IPS DF 6.9 (cell line): ENCODE data around the gene SLC6A7.
A peak's percentile ranks its signal among the peaks of the same experiment; 100 is the strongest.

Experiments
- DNase-seq: peaks from one replicate; pipeline ENCODE4 v3.0.0-alpha.2; 2013; ENCODE audit warnings: low read depth, low spot score
- H3K27ac ChIP-seq: one replicate; pipeline ENCODE4 v1.5.1; 2013; ENCODE audit warnings: low read length, control low read depth
- H3K27me3 ChIP-seq: 2 replicates; pipeline ENCODE4 v1.6.1; 2013; ENCODE audit warnings: mild to moderate bottlenecking, low read length; ENCODE audit not compliant: control insufficient read depth, insufficient read depth
- H3K36me3 ChIP-seq: 2 replicates; pipeline ENCODE4 v1.6.1; 2013; ENCODE audit warnings: low read length; ENCODE audit not compliant: control insufficient read depth, insufficient read depth
- H3K4me1 ChIP-seq: 2 replicates; pipeline ENCODE4 v1.6.1; 2013; ENCODE audit warnings: low read length; ENCODE audit not compliant: control insufficient read depth, insufficient read depth
- H3K4me3 ChIP-seq: 2 replicates; pipeline ENCODE4 v1.5.1; 2013; ENCODE audit warnings: mild to moderate bottlenecking, low read length
- H3K9me3 ChIP-seq: 2 replicates; pipeline ENCODE4 v1.6.1; 2013; ENCODE audit warnings: low read length, inconsistent platforms; ENCODE audit not compliant: control insufficient read depth, insufficient read depth
- WGBS: extraction: QIAGEN DNeasy Blood & Tissue Kit; methylation state at CpG from one replicate; pipeline ENCODE4 v1.1.7; 2013; ENCODE audit warnings: mixed read lengths, missing lambda C conversion rate; ENCODE audit not compliant: insufficient read length, insufficient coverage; 5-methylcytosine and 5-hydroxymethylcytosine counted together

Gene SLC6A7

DNA sequence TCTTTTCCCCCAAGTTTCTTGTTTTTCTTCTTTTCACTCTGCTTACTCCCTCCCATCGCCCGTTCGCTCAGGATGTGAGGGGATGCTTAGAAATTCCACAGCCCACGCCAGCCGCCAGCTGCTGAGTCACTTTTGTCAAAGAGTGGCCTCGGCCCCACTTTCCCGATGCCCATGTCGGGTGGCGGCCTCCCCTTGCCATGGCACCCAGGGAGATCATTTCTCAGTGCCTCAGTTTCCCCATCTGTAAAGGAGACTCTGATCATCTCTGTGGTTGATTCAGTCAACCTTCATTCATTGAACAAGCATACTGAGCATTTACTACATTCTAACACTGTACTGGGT is 33.9 kb upstream of the SLC6A7 start:
- WGBS = no CpG with 5 or more reads among the region's 9 CpGs
- Histone ChIP-seq H3K36me3 (no peaks in the 10 kb centered on the region), H3K27me3 (no peaks in the 10 kb centered on the region), H3K27ac (no peak overlapping the region), H3K4me1 (peaks cover 4% of the 10 kb centered on the region; the same call in 1 of the 2 replicates), H3K9me3 (no peaks in the 10 kb centered on the region), H3K4me3 (no peak overlapping the region)
- no peak for DNase-seq

GRCh38 chr5:150156540-150156939 is 33.3 kb upstream of the SLC6A7 start:
- Histone ChIP-seq H3K4me1 (peaks cover 4% of the 10 kb centered on the region; the same call in 1 of the 2 replicates), H3K27ac (no peak overlapping the region)
- no CpG with 5 or more reads among the region's 4 CpGs for WGBS

GRCh38 chr5:150157168-150157567 is 32.7 kb upstream of the SLC6A7 start:
- Histone ChIP-seq H3K27me3 (no peaks in the 10 kb centered on the region), H3K36me3 (no peaks in the 10 kb centered on the region), H3K27ac (no peak overlapping the region), H3K4me3 (no peak overlapping the region), H3K4me1 (peaks cover 4% of the 10 kb centered on the region; the same call in 1 of the 2 replicates), H3K9me3 (no peaks in the 10 kb centered on the region)
- DNase-seq = no peak
- no CpG with 5 or more reads among the region's 3 CpGs for WGBS

More at GRCh38 chr5:150156540-150156939, 33.3 kb upstream of the SLC6A7 start:
- DNase-seq = no peak
- Histone ChIP-seq H3K9me3 (no peaks in the 10 kb centered on the region), H3K36me3 (no peaks in the 10 kb centered on the region), H3K27me3 (no peaks in the 10 kb centered on the region), H3K4me3 (no peak overlapping the region)

DNA sequence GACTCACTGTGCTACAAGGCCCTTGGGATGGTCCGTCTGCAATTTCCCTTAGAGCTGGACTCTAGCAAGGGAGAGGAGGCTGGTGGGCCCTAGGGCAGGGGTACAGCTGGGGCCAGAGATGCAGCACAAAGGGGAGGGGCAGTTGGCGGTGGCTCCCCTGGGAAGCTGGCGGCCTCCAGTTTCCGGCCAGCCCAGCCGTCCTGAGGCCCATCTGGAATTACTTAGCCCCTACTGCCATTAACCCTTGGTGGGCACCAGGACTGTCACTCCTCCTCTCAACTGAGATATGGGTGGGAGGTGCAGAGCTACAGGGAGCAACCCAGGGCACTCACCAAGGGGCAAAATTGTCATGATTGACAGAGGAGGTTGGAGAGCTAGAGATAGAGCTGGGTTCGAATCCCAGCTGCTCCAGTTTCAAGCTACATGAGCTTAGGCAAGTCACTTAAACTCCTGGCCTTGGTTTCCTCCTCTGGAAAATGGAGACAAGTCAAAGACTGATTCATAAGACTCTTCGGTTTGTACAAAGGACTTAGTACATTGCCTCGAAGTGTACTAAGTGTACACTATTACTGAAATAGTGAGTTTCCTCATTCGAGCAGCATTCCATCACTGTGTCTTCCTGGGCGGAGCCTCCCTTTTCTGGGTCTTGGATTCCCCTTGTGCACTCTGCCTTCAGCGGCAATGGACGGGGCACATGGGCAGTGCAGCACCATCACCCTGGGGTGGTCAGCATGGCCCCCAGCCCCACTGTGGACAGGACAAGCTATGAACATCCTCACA is 31.5 kb upstream of the SLC6A7 start:
- no peak for DNase-seq
- Histone ChIP-seq H3K27ac (no peak overlapping the region), H3K36me3 (no peaks in the 10 kb centered on the region), H3K4me3 (no peak overlapping the region), H3K27me3 (no peaks in the 10 kb centered on the region), H3K9me3 (no peaks in the 10 kb centered on the region), H3K4me1 (peaks cover 4% of the 10 kb centered on the region; the same call in 1 of the 2 replicates)
- WGBS = no CpG with 5 or more reads among the region's 12 CpGs

DNA sequence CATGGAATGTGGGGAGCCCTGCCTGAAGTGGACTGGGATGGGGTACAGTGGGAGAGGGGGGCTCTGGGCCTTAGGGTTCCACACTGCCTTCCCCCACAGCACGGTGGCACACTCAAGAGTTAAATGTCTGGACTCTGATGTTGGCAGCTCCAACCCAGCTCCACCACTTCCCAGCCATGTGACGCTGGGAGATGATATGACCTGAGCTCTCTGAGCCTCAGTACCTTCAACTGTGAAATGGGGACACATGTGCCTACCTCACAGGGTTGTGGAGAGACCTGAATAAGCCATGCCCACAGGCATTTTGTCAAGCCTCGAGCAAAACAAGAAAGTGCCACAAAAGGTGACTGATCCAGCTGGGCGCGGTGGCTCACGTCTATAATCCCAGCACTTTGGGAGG is 30.8 kb upstream of the SLC6A7 start:
- no peak overlapping the region for H3K4me3 ChIP-seq
- H3K36me3 ChIP-seq = no peaks in the 10 kb centered on the region
- H3K4me1 ChIP-seq = peaks cover 2% of the 10 kb centered on the region; the same call in 1 of the 2 replicates
- no peak for DNase-seq
- no peaks in the 10 kb centered on the region for H3K27me3 ChIP-seq
- no peak overlapping the region for H3K27ac ChIP-seq
- WGBS = no CpG with 5 or more reads among the region's 6 CpGs
- no peaks in the 10 kb centered on the region for H3K9me3 ChIP-seq

GRCh38 chr5:150159741-150160179 is 30.1 kb upstream of the SLC6A7 start:
- DNase-seq = no peak
- Histone ChIP-seq H3K9me3 (no peaks in the 10 kb centered on the region), H3K4me3 (no peak overlapping the region), H3K27me3 (peaks cover 3% of the 10 kb centered on the region), H3K36me3 (no peaks in the 10 kb centered on the region), H3K4me1 (peaks cover 2% of the 10 kb centered on the region; the same call in 1 of the 2 replicates), H3K27ac (no peak overlapping the region)
- no CpG with 5 or more reads among the region's 9 CpGs for WGBS

DNA sequence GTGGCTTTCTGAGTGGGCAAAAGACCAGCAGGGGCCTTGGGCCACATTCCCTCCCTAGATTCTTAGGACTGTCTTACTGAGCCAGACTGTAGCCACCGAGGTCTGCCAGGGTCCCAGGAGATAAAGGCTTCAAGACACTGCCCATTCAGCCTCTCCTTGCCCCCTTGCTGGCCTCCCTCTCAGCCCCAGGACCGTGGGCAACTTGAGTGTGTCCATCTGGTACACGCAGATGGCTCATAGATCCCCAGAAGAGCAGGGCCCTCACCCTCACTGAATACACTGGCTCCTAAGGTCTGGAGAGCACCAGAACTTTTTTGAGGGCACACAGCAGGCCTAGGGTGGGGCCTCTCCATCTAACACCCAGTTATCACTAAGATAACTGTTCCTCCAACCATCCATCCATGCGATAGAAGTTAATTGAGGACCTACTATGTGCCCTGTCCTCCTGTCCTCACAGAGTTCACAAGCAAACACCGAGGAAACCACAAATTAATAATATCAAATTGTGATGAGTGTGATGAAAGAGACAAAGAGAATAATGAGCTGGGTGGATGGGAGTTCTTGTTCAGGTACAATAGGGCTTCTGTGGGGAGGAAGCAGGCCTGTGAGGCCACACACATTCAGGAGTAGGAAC is 29.3 kb upstream of the SLC6A7 start:
- Histone ChIP-seq H3K27me3 (peaks cover 11% of the 10 kb centered on the region), H3K9me3 (no peaks in the 10 kb centered on the region), H3K27ac (no peak overlapping the region), H3K36me3 (no peaks in the 10 kb centered on the region), H3K4me3 (no peak overlapping the region), H3K4me1 (no peaks in the 10 kb centered on the region; the same call in 1 of the 2 replicates)
- no peak for DNase-seq
- WGBS = no CpG with 5 or more reads among the region's 5 CpGs

DNA sequence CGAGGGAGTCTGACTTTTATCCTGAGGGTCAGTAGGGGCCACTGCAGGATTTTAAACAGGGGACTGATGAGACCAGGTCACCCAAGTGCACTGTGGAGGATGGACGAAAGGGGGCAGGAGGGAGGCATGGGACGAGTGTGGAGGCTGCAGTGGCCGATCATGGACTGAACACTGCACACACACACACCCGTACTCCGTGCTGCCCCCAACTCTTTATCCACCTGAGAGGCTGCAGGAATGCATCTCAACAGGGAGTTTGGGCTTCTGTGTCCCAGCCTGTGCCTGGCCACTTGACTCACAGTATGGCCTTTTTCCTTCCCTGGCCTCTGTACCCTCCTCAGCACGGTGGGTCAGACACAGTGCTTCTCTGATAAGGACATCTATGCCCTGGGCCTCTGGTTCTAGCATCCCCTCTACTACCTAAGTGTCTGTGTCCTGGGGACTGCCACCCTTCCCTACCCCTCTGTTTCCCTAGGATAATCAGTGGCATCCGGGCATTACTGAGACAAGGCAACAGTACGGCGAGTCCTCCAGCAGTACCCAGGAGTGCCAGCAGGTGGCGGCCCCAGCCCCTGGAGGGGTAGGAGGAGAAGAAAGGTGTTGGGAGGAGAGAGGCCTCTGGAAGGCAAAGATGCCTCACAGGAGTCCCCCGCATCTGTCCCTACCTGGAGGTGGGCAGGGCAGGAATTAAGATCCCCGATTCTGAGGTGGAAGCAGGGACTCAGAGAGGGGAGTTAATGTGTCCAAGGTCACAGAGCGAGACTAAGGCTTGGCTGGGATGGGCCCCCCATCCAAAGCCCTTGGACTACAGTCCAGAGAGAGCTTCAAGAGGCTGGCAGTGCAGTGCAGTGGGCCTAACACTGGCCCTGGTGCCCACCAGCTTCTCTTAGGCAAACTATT is 28.4 kb upstream of the SLC6A7 start:
- H3K4me1 ChIP-seq = no peaks in the 10 kb centered on the region
- H3K9me3 ChIP-seq = no peaks in the 10 kb centered on the region
- peaks cover 19% of the 10 kb centered on the region for H3K27me3 ChIP-seq
- no peak overlapping the region for H3K4me3 ChIP-seq
- no CpG with 5 or more reads among the region's 14 CpGs for WGBS
- H3K36me3 ChIP-seq = no peaks in the 10 kb centered on the region
- no peak overlapping the region for H3K27ac ChIP-seq
- peak; percentile 72 for DNase-seq

DNA sequence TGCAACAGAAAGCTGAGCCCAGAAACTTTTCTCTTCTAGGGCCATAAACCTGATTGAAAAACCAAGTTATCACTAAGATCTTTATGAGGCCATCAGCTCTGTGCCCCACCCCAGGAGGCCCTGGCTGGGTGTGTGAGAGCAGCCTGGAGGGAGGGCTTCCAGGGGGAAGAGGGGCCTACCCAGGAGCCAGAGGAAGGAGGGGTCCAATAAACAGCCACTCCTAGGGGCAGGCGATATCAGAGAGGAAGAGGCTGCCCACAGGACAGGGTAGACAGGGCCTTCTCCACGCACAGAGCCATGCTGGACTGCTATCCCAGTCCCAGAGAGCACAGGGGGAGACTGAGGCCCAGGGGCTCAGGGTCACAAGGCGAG is 27.7 kb upstream of the SLC6A7 start:
- Histone ChIP-seq H3K36me3 (no peaks in the 10 kb centered on the region), H3K4me3 (no peak overlapping the region), H3K9me3 (no peaks in the 10 kb centered on the region), H3K27ac (no peak overlapping the region), H3K4me1 (no peaks in the 10 kb centered on the region), H3K27me3 (peaks cover 22% of the 10 kb centered on the region)
- no CpG with 5 or more reads among the region's 3 CpGs for WGBS
- no peak for DNase-seq

GRCh38 chr5:150163035-150163434 is 26.8 kb upstream of the SLC6A7 start:
- no CpG with 5 or more reads among the region's 3 CpGs for WGBS
- Histone ChIP-seq H3K36me3 (no peaks in the 10 kb centered on the region), H3K4me3 (no peak overlapping the region), H3K9me3 (no peaks in the 10 kb centered on the region), H3K27me3 (peaks cover 31% of the 10 kb centered on the region), H3K4me1 (no peaks in the 10 kb centered on the region), H3K27ac (no peak overlapping the region)
- DNase-seq = no peak
